COLO668 (cell line): ENCODE results near the gene APMAP.

Source experiments
- DNase-seq: peaks from one replicate; lab custom pipeline; 2025; ENCODE audit not compliant: unreplicated experiment; lab: John Stamatoyannopoulos, UW

The APMAP gene

DNA sequence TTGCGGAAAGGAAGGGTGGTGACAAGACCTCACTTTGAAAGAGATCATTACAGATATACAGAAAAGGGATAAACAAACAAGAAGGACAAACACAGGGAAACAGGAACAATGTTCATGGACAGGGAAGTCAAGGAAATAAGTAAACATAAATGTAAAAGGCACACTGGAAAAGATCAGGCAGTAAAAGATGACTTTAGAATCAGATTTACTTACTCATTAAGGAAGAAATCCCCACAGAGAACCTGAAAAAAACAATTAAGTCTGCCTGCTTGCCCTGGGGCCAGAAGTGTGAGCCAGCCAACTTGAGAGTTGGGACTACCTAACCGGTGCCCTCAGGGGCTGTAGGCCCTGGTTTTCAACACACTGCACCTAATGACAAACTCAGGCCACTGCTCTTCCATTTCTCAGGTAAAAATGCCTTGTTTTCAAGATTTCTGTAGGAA, 1.7 kb downstream of the APMAP start:
- peak; percentile 27 for DNase-seq

DNA sequence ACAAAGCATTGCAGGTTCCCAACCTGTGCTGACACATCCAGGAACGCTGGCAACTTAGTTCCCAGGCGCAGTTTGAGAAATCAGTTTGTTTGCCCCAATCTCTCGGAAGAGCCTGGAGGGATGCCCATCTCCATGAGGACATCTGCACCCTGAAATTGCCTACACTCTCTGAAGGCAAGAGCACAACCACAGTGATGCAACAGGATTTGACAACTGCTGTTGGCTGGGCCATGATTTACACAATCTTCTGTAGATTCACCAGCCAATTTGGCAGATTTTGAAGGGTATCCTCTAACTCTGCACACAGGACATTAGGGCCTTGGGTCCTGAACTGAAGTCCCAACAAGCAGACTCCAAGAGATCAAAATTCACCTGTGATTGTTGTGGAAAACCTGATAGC, 3.4 kb downstream of the APMAP start:
- DNase-seq: no peak

DNA sequence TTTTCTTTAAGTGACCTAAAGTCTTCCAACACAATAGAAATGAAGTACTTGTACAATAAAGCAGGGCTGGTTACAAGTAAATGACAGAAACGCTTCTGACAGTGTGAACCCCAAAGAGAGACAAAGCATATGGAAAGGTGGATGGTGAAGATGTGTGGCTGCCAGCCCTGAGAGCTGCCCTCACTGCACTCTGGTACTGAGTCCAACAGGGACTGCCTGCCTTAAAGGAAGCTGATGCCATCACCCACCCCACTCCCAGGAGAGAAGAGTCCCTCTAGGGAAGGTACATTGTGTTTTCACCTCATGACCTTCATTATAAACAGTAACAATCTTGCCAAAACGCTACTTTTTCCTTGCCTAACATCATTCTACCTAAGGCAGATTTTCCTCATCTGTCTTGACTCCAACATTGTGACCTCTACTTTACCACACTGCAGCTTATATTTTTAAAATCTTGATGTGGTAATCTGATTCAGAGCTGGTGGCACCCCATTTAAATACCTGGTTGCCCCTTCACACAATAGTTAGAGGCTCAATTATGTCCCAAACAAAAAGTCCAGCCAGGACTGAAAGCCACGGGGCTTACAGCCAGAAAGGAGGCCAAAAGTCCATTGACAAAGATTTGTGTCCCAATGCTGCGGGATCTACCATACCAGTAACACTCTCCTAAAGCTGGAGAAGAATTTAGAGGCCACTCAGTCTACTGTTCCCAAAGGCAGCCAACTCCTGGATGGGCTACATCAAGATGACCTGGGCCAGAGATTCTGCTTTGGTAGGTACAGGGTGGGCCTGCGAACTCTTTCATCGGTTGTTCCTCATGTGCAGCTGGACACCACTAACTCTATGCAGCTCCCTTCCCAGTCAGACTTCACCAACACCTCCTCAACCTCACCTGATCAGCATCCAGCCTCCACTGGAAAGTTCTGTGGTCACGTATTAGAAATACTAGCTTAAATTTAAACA, 4.4 kb downstream of the APMAP start:
- no peak for DNase-seq

DNA sequence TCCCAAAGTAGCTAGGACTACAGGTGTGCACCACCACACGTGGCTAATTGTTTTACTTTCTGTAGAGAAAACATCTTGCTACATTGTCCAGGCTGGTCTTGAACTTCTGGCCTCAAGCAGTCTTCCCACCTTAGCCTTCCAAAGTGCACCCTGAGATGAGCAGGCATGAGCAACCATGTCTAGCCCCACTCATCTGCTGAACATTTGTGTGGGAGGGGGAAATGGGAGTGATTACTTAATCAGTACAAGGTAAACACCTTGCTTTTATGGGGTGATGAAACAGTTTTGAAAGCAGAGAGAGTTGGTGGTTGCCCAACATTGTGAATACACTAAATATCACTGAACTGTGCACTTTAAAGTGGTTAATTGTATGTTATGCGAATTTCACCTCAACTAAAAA, 5.3 kb downstream of the APMAP start:
- DNase-seq: no peak

DNA sequence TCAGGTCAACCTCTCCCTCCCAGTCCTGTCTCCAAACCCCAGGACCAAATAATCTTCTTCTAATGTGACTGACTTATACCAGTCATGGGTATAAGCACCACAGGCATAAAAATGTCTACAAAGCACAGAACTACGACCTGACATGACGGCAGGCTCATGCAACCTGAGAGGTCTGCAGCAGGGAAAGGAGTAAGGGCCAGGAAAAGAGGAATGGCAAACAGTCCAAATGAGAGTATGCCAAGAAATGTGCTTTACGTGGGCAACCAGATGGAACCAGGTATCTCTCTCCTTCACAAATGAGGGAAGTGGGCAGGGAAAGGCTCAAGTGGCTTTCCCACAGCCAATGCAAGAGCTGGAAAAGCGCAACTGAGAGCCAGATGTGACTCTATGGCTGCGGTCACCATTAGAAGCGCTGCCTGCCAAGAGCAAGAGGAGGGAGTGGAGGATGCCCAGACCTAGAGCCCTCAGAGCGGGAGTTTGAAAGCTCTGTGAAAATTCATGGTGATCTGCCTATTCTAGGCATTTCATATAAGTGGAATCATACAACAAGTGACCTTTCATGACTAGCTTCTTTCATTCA, 6.0 kb downstream of the APMAP start:
- DNase-seq: no peak

DNA sequence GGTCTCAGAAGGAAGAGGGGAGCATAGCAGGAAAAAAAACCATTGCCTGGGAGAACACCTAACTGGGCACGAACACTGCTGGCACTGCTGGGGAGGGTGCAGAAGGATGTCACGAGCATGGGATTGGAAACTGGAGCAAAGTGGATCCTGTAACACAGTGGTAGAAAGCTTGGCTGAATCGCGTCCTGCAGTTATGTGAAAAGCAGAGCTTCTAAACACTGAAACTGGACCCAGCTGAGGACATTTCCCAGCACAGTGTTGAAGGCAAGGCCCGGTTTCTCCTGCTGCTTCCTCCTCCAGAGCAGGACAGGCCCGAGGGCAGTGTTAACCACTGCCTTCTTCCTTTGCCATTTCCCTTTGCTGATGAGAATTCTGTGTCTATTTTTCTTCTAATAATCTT, 6.7 kb downstream of the APMAP start:
- no peak for DNase-seq

DNA sequence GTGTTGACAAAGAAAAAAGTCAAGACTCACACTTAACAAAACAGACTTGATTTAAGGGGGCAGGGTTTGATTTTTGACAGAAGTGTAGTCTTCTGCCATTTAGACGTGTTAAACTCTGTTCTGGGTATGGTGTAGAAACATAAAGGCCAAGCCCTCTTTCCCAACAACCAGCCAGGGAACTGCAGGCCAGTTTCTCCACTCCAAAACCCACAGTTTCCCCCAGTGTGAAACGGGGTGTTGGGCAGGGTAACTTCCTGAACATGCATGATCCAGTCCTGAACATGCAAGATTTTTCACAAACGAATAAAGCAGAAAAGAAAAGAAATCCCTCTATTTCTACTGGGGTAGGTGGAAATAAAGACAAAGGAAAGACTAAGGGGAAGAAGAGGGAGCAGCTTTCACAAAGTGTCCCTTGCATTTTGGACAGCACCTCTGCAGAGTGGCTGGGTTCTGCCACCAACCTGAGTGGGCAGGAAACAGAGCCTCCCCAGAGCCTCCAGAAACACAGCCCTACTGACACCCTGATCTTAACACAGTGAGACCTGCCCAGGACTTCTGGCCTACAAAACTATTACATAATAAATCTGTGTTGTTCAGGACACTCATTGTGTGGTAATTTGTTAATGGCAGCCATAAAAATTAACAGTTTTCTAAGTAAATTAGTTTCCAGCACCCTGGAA, 7.5 kb downstream of the APMAP start:
- DNase-seq: no peak

DNA sequence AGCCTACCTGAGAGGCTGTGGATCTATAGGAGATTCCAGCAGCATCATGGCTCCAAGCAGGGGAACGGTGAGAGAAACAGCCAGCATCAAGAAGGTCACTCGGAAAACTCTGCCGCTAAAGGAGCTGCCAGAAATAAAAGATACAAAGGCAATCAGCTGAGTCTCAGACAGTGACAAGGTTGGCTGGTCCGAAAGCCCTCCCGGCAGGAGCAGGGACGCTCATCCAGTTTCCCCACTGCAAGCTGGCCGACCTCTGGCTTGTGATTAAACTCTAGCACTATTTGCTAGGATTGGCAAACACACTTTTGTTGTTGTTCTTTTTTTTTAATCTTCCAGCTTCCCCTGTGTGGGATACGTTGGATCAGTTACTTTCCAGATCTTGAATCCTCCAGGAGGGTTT, 8.7 kb downstream of the APMAP start:
- no peak for DNase-seq

DNA sequence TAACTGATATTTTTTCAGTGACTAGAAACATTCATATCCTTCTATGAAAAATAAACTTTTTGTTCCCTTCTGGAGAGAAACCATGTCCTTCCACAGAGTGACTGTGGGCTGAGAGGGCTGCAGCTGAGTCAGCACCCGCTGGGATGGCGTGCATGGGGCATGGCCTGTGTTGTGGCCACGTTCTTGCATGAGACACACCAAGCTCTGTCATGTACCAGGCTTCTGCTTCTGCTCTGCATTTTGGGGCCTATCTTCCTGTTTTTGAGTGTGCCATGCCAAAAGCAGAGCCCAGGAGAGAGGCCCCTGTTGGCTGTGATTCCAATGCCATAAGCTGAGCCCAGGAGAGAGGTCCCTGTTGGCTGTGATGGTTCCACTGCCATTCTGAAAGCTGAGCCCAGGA, 10.8 kb downstream of the APMAP start:
- DNase-seq: no peak

DNA sequence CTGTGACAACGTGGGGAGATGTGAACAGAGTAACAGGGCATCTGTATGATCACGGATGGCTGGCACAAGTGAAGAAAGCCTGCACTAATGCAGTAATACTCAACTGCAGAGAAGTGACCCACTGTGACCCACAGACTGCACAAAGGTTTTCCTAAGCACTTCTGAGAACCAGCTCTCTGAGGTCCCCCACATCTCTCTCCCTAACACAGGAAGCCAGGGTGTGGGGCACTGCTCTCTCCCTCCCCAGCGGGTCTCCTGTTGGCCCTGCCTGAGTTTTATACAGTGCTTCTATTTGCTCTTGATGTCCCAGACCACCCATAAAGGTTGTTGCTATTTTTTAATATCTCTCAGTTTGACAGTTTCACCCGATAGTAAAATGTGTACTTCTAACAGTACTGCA, 11.3 kb downstream of the APMAP start:
- DNase-seq: no peak

DNA sequence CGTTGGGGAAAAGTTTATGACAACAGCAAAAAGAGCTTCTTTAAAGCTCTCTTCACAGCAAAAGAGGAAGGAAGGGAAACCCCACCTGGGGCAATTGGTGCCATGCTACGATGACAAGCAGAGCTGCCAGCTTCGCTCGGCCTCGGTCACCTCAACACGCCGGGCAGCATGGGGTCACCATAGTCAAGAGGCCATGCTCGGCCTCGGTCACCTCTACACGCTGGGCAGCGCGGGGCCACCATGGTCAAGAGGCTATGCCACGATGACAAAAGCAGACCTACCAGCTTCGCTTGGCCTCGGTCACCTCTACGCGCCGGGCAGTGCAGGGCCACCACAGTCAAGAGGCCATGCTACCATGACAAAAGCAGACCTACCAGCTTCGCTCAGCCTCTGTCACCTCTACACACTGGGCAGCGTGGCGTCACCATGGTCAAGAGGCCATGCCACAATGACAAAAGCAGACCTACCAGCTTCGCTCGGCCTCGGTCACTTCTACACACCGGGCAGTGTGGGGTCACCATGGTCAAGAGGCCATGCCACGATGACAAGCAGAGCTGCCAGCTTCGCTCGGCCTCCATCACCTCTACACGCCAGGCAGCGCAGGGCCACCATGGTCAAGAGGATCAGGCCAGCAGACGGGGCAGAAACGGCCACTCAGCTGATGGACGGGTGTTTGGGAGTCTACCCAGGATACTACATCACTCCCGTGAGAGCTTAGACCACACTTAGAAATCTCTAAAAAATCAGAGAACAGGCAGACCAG, 12.1 kb downstream of the APMAP start:
- DNase-seq: no peak

DNA sequence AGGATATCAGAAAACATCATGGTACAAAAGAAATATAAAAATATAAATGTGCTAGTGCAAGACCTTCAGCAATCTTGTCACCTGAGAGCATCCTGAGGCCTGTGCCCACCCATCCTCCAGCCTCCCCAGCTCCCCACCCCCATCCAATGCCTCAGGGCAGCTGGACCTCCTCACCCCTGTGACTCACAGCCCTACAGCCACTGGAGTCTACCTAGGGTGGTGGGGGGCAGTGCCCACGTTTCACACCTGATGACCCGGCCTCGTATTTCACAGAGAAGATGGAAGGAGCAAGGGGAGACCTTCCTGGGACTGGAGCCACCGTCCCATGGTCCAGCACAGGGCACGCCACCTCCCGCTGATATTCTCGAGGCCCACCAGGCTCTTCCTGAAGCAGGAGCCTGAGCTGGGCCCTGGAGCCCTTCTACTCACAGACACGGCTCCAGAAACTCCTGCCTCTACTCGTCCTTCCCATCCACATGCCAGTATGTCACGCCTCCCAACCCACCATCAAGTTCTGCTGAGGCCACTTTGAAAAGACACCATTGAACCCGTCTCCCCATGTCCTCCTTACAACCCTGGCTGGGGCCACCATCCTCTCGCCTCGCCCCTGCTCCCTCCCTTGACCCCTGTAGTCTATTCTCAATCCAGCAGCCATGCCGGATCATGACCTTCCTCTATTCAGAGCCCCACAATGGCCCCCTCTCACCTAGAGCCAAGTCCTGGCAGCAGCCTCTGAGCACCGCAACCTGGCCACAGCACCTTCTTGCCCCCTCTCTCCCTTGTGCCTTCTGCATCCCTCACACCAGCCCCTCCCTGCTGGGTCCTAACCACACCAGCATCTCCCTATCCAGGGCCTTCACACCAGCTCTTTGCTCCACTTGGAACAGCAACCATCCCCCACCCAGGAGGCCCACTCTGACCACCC, 13.3 kb downstream of the APMAP start:
- no peak for DNase-seq

DNA sequence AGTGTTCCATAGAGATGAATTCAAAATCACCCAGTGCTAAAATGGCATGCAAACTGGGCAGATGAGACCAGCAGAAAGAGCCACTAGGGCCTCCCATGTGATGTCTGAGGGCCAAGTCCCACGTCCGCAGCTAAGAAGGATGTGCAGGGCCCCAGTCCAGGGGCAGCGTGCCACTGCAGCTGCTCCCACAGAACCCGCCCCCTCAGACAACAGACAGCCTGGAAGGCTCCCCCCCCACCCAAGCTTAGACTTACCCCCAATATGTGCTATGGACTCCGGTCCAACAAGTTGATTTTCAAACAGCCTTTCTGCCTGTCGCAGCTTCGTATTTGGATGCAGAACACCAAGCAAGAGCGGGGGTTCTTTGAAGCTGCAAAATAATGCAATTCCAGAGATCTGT, 14.0 kb downstream of the APMAP start:
- no peak for DNase-seq

DNA sequence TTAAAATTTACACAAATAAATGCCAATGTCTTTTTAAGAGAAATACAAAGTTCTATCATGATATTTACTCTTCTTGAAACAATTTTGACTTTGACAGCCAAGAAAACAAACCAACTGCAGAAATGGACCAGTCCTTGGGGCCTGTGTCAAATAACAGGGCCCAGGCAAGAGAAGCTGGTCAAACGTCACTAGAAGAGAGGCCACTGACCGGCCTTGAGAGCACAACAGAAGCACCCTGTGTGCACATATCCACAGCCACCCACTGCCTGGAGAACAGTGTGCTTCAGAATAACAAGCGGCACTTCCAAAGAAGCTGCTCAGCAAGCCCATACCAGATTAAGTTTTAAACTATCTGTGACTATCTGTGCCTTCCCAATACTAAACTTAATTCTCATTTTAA, 14.8 kb downstream of the APMAP start:
- DNase-seq: no peak

DNA sequence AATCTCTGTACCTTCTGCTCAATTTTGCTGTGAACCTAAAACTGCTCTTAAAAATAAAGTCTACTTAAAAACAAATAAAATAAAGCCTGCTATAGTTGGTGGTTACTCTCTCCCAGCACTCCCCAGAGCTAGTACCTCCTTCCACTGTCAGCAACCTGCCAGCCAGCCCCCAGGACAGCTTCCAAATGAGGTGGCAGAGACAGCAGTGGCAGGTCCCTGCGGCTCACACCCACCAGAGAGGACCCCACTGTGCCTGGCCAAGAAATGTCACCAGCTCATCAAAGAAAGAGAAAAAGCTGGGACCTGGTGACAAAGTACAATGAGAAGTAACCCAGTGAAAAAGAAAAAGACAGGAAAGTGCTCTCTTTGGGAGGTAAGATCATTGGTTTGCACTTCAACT, 15.2 kb downstream of the APMAP start:
- DNase-seq: no peak

DNA sequence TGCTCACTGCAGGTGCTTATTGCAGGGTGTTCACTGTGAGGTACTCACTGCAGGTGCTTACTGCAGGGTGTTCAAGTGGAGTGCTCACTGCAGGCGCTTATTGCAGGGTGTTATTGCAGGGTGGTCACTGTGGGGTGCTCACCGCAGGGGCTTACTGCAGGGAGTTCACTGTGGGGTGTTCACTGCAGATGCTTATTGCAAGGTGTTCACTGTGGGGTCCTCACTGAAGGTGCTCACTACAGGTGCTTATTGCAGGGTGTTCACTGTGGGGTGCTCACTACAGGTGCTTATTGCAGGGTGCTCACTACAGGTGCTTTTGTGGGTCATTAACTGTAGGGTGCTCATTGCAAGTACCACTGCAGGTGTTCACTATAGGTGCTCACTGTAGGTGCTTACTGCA, 20.2 kb downstream of the APMAP start:
- no peak for DNase-seq

DNA sequence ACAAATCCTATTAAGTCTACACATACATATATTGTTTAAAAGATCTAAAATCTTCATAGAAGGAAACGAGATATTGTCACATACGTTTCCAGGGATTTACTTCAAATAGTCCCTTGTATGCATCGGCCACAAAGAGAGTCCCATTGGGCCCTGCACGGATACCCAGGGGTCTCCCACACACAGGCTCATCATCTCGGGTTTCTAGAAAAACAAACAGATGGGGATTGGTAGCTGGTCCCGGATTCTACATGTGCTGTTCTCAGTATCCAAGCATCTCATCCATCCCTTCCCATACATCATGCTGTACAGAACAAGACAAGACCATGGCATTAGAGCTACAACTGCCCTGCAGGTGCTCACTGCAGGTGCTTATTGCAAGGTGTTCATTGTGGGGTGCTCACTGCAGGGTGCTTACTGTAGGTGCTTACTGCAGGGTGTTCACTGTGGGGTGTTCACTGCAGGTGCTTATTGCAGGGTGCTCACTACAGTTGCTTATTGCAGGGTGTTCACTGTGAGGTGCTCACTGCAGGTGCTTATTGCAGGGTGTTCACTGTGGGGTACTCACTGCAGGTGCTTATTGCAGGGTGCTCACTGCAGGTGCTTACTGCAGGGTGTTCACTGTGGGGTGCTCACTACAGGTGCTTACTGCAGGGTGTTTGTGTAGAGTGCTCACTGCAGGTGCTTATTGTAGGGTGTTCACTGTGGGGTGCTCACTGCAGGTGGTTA, 21.0 kb downstream of the APMAP start:
- no peak for DNase-seq

DNA sequence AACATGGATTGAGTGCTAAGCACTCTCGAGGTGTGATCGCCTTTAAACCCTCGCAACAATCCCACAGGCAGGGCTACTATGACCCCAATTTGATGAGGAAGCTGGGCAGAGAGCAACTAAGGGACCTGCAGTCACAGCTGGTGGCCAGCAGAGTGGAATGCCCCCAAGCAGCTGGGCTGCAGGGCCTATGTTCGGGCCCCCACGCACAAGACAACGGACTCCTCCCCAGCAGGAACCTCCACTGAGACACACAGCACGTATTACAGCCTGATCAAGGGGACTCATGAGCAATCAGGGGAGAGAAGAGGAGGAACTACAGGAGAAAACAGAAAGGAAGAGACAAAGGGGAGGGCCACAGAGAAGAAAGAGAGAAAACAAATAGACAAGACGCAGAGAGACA, 21.8 kb downstream of the APMAP start:
- no peak for DNase-seq

DNA sequence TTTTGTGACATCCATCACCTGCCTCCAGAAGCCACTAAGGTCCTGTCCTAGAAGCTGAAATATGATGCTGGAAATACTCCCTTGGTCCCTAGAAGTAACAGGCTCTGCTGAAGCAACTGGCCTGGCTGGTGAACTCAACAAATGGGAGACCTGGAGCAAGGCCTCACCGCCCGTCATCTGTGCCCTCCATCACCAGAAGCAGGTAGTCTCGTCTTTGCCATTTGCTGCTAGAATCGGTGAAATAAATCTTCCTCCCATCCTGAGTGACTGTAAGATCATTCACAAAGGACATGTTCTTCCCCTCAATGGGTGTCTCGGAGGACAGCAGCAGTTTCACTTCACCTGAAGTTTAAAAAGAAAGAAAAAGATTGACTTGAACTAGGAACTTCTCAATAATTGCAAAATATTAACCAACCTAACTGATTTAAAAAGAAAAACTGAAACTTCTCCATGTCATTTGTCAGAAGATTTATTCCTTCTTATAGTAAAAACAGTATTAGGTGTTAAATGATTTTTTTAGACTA, 22.5 kb downstream of the APMAP start:
- no peak for DNase-seq
